ENCODE measurements around the gene TAF4.

DNA sequence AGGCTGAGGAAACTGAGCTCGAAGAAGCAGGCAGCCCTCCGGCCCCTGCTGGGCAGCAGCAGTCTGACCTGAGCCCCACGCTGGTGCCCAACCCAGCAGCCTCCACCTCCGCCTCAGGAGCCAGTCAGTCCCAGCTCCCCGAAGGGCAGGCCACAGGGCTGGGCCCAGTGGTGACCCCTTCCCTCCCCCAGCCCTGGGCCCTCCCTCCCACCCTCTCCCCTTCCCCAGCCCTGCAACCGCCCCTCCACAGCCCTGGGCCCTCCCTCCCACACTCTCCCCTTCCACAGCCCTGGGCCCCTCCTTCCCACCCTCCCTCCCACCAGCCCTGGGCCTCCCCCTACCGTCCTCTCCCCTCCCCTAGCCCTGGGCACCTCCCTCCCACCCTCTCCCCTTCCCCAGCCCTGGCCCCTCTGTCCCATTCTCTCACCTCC lies 115.0 kb downstream of the TAF4 start:
- TF ChIP-seq POLR2AphosphoS5 (IDR thresholded peaks at IDR 0.05) (no peak), CTCF (IDR thresholded peaks at IDR 0.05) (no peak)
